GM12874 (cell line): ENCODE data around the gene SLC24A3.

Experiments
- CTCF ChIP-seq: IDR thresholded peaks from 2 replicates; pipeline ENCODE4 v1.5.1; 2011; ENCODE audit warnings: low read depth, mild to moderate bottlenecking, control low read depth, low read length, moderate library complexity; ENCODE audit not compliant: insufficient read depth

The SLC24A3 gene

GRCh38 chr20:19743640-19743995, 531.2 kb downstream of the SLC24A3 start:
- TF ChIP-seq CTCF, result no peak

- TF ChIP-seq CTCF, result no peak
These were observed 532.7 kb downstream of the SLC24A3 start for GRCh38 chr20:19745106-19745505.

- TF ChIP-seq CTCF, result no peak
These were observed 533.1 kb downstream of the SLC24A3 start for GRCh38 chr20:19745584-19745983.

GRCh38 chr20:19746396-19746795, 534.0 kb downstream of the SLC24A3 start:
- TF ChIP-seq CTCF, result no peak

GRCh38 chr20:19747903-19748302, 535.5 kb downstream of the SLC24A3 start:
- no peak for TF ChIP-seq CTCF

GRCh38 chr20:19748681-19749080, 536.2 kb downstream of the SLC24A3 start:
- TF ChIP-seq CTCF, result no peak

- TF ChIP-seq CTCF, result no peak
These were observed 537.2 kb downstream of the SLC24A3 start for GRCh38 chr20:19749618-19750071.
